ENCODE data around the gene PBX4. TPM values are rescaled to one million over a fixed set of nuclear protein-coding genes. Genes with fewer than 3 reads are reported as not detected.

The PBX4 gene
- total and polyA plus RNA-seq, 10 of the 15 experiments (the other 5 are each of a cell fraction or from before 2014, with no cell fraction given): 0.18 to 17.3 (median 4.2) TPM

DNA sequence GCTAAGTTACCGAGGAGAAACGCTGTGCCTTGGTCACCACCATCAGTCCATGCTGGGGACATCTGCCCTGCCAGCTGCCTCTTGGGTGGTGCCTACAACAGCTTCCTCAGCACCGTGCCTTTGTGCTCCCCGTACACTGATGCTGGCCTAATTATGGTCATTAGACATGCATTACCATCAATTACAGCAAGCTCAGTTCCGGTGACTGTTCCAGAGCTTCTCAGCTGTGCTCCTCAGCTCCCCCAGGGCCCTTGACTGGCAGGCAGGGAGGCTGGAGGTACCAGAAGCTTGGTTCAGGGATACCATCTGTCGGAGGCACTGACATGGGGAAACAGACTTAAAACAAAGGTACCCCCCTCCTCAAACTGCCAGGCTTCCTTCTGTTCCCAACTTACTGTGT, 40.2 kb downstream of the PBX4 start (continued):
- TF ChIP-seq E2F8 (IDR thresholded peaks at IDR 0.05; ENCODE audit: low read depth, partially characterized antibody) (no peak), ZBTB11 (CRISPR knock-in tag; IDR thresholded peaks at IDR 0.05) (no peak)

GRCh38 chr19:19575411-19575810, 43.1 kb downstream of the PBX4 start:
- WGBS (ENCODE audit: insufficient coverage, insufficient replicate concordance, low lambda C conversion rate, missing lambda C conversion rate): 85% methylated on average over 6 of the region's 6 CpGs
- Histone ChIP-seq H3K36me3 (ENCODE audit: control insufficient read depth in 2 of 2, insufficient read depth in 2 of 2, low read length in 1 of 2) (peaks cover 0 to under 1% of the 10 kb centered on the region in 2 experiments; a peak in 1 of 4 replicates), H2AFZ (ENCODE audit: control insufficient read depth, low read depth, low read length) (no peak overlapping the region), H3K4me3 (no peak overlapping the region), H3K79me2 (ENCODE audit: control insufficient read depth, insufficient read depth, low read length) (no peaks in the 10 kb centered on the region), H4K20me1 (ENCODE audit: control insufficient read depth, insufficient read depth) (no peaks in the 10 kb centered on the region), H3K27me3 (replicated peaks in 1 of 2; ENCODE audit: control insufficient read depth in 2 of 2, insufficient read depth in 2 of 2, low read length in 1 of 2) (no peaks in the 10 kb centered on the region), H3K4me1 (ENCODE audit: control insufficient read depth, insufficient read depth, low read length) (no peaks in the 10 kb centered on the region), H3K4me2 (ENCODE audit: control insufficient read depth, insufficient read depth) (no peak overlapping the region), H3K9me3 (replicated peaks; ENCODE audit: control insufficient read depth, insufficient read depth, low read length) (no peaks in the 10 kb centered on the region), H3K9ac (ENCODE audit: control insufficient read depth, insufficient read depth, low read length) (no peak overlapping the region), H3K27ac (ENCODE audit: control insufficient read depth, insufficient read depth) (no peak overlapping the region)
- in situ Hi-C loops (cut with MboI) (no loop called here), intact Hi-C loops (cut with micrococcal nuclease; ENCODE audit: unreplicated experiment) (no loop called here)
- TF ChIP-seq SIX5 (IDR thresholded peaks at IDR 0.05; ENCODE audit: low read depth, low read length, severe bottlenecking): no peak
- ChIA-PET SMC1A (ENCODE audit: uncharacterized antibody, unreplicated experiment) (interaction anchor here (1.6 kb wide), 1 partner anchor 10 kb away, joined by 6 read pairs; no protein-coding TSS in a partner anchor), CTCF (no interaction called here), POLR2A (no interaction called here), RAD21 (ENCODE audit: unreplicated experiment) (no interaction called here)
- no peak for ATAC-seq
- BruUV-seq (replicated peaks): no TSS peak
- no peak for DNase-seq (ENCODE audit: low read depth, low spot score)
- no peak for FAIRE-seq
